ENCODE measurements around the gene UGDH. TPM values are rescaled to one million over a fixed set of nuclear protein-coding genes. Genes with fewer than 3 reads are reported as not detected.

The UGDH gene
- total and polyA plus RNA-seq, 10 of the 15 experiments (the other 5 are each of a cell fraction or from before 2014, with no cell fraction given), result 11.1 to 60.3 (median 26.8) TPM

GRCh38 chr4:39530682-39531081 lies 3.4 kb upstream of the UGDH start:
- RAD21 ChIA-PET (ENCODE audit: unreplicated experiment), result no interaction called here
- no peaks in the 10 kb centered on the region for H3K36me3 ChIP-seq (ENCODE audit: control insufficient read depth in 2 of 2, insufficient read depth in 2 of 2, low read length in 1 of 2)
- no peak overlapping the region for H3K4me3 ChIP-seq
- intact Hi-C loops (cut with micrococcal nuclease; ENCODE audit: unreplicated experiment), result no loop called here
- TF ChIP-seq TCF3 (IDR thresholded peaks at IDR 0.05; ENCODE audit: borderline replicate concordance, insufficient read depth, low read depth, low read length) (no peak), KDM1A (IDR thresholded peaks at IDR 0.05; ENCODE audit: borderline replicate concordance) (no peak), IKZF2 (IDR thresholded peaks at IDR 0.05) (no peak), KLF5 (IDR thresholded peaks at IDR 0.05; ENCODE audit: partially characterized antibody) (no peak), MYC (IDR thresholded peaks at IDR 0.05; ENCODE audit: insufficient read depth, insufficient read length, insufficient replicate concordance, low read length, severe bottlenecking) (no peak), IRF5 (IDR thresholded peaks at IDR 0.05; ENCODE audit: borderline replicate concordance) (no peak), ATF3 (IDR thresholded peaks at IDR 0.05; ENCODE audit: borderline replicate concordance, extremely low read depth, low read depth, low read length) (no peak), CBX3 (IDR thresholded peaks at IDR 0.05; ENCODE audit: borderline replicate concordance, low read depth) (no peak), SREBF2 (IDR thresholded peaks at IDR 0.05; ENCODE audit: low read length) (no peak), CHD1 (IDR thresholded peaks at IDR 0.05; ENCODE audit: low read depth, low read length) (no peak), ZZZ3 (IDR thresholded peaks at IDR 0.05; ENCODE audit: control insufficient read depth, insufficient read length, low read depth) (no peak), CHD4 (IDR thresholded peaks at IDR 0.05) (no peak), NRF1 (conservative IDR thresholded peaks at IDR 0.05; ENCODE audit: low read depth, low read length) (no peak)
- TF ChIP-seq, protein P1, sequence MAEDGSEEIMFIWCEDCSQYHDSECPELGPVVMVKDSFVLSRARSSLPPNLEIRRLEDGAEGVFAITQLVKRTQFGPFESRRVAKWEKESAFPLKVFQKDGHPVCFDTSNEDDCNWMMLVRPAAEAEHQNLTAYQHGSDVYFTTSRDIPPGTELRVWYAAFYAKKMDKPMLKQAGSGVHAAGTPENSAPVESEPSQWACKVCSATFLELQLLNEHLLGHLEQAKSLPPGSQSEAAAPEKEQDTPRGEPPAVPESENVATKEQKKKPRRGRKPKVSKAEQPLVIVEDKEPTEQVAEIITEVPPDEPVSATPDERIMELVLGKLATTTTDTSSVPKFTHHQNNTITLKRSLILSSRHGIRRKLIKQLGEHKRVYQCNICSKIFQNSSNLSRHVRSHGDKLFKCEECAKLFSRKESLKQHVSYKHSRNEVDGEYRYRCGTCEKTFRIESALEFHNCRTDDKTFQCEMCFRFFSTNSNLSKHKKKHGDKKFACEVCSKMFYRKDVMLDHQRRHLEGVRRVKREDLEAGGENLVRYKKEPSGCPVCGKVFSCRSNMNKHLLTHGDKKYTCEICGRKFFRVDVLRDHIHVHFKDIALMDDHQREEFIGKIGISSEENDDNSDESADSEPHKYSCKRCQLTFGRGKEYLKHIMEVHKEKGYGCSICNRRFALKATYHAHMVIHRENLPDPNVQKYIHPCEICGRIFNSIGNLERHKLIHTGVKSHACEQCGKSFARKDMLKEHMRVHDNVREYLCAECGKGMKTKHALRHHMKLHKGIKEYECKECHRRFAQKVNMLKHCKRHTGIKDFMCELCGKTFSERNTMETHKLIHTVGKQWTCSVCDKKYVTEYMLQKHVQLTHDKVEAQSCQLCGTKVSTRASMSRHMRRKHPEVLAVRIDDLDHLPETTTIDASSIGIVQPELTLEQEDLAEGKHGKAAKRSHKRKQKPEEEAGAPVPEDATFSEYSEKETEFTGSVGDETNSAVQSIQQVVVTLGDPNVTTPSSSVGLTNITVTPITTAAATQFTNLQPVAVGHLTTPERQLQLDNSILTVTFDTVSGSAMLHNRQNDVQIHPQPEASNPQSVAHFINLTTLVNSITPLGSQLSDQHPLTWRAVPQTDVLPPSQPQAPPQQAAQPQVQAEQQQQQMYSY (CRISPR knock-in tag; IDR thresholded peaks at IDR 0.05), result no peak
- WGBS (ENCODE audit: insufficient coverage, insufficient replicate concordance, low lambda C conversion rate, missing lambda C conversion rate), result 100% methylated on average over 3 of the region's 3 CpGs
- no peak overlapping the region for H3K27ac ChIP-seq (ENCODE audit: control insufficient read depth, insufficient read depth)
- peaks cover 27% of the 10 kb centered on the region for H3K79me2 ChIP-seq (ENCODE audit: control insufficient read depth, insufficient read depth, low read length)
- FAIRE-seq, result no peak
- SMC1A ChIA-PET (ENCODE audit: uncharacterized antibody, unreplicated experiment), result no interaction called here
- POLR2A ChIA-PET, result no interaction called here
- no peaks in the 10 kb centered on the region for H3K27me3 ChIP-seq (replicated peaks in 1 of 2; ENCODE audit: control insufficient read depth in 2 of 2, insufficient read depth in 2 of 2, low read length in 1 of 2)
- CTCF ChIA-PET, result no interaction called here
- in situ Hi-C loops (cut with MboI), result no loop called here
- H2AFZ ChIP-seq (ENCODE audit: control insufficient read depth, low read depth, low read length), result no peak overlapping the region
- H4K20me1 ChIP-seq (ENCODE audit: control insufficient read depth, insufficient read depth), result no peaks in the 10 kb centered on the region
- BruUV-seq (replicated peaks), result no TSS peak
- H3K9me3 ChIP-seq (replicated peaks; ENCODE audit: control insufficient read depth, insufficient read depth, low read length), result peaks cover 10% of the 10 kb centered on the region
- H3K4me1 ChIP-seq (ENCODE audit: control insufficient read depth, insufficient read depth, low read length), result peaks cover 3% of the 10 kb centered on the region
- no peak for DNase-seq (ENCODE audit: low read depth, low spot score)
- ATAC-seq, result no peak
- H3K4me2 ChIP-seq (ENCODE audit: control insufficient read depth, insufficient read depth), result no peak overlapping the region
- no peak overlapping the region for H3K9ac ChIP-seq (ENCODE audit: control insufficient read depth, insufficient read depth, low read length)

Measured in GM12878 (cell line).